SK-N-MC (cell line): ENCODE results near the gene GSTM4.
"Not testable (repeated sequence)": the region's sequence is repeated elsewhere in the genome, so short reads cannot be mapped to it uniquely, and the experiment has no call there.

ENCODE experiments used
- EZH2 ChIP-seq: fragments of 200-600 bp; sonication (generic); IDR thresholded peaks from one replicate; pipeline ENCODE4 v1.6.1; 2017; ENCODE audit warnings: antibody characterized with exemption
- POLR2AphosphoS5 ChIP-seq: IDR thresholded peaks from 2 replicates; pipeline ENCODE4 v1.6.1; 2012; ENCODE audit warnings: mild to moderate bottlenecking, low read depth, low read length, borderline replicate concordance

GRCh38 chr1:109708949-109709348, 53.0 kb downstream of the GSTM4 start:
- not testable (repeated sequence) for TF ChIP-seq EZH2, POLR2AphosphoS5
